Chondrocyte (in vitro differentiated cells): ENCODE results near the gene NPR3. TPM values are rescaled to one million over a fixed set of nuclear protein-coding genes. Genes with fewer than 3 reads are reported as not detected.
A peak's percentile ranks its signal among the peaks of the same experiment; 100 is the strongest.

Experiments
- DNase-seq: peaks from one replicate; pipeline ENCODE4 v3.0.0; 2021; ENCODE audit warnings: mixed read lengths, low spot score
- H3K27ac Mint-ChIP-seq: one replicate; pipeline ENCODE4 v1.8.0; 2021; ENCODE audit warnings: mild to moderate bottlenecking, moderate library complexity, mixed read lengths; ENCODE audit not compliant: unreplicated experiment
- H3K27me3 Mint-ChIP-seq: 2 replicates; pipeline ENCODE4 v1.8.0; 2021; ENCODE audit warnings: low read depth, mixed read lengths
- H3K36me3 Mint-ChIP-seq: 2 replicates; pipeline ENCODE4 v1.8.0; 2021; ENCODE audit warnings: low read depth, mixed read lengths
- H3K4me1 Mint-ChIP-seq: 2 replicates; pipeline ENCODE4 v1.8.0; 2021; ENCODE audit warnings: low read depth, mild to moderate bottlenecking, mixed read lengths
- H3K4me3 Mint-ChIP-seq: one replicate; pipeline ENCODE4 v1.8.0; 2021; ENCODE audit warnings: mild to moderate bottlenecking, moderate library complexity, mixed read lengths; ENCODE audit not compliant: unreplicated experiment
- H3K9me3 Mint-ChIP-seq: 2 replicates; pipeline ENCODE4 v1.8.0; 2021; ENCODE audit warnings: low read depth, mixed read lengths
- CTCF ChIP-seq: fragments of 200-600 bp; sonication (generic); IDR thresholded peaks from 2 replicates; pipeline ENCODE4 v1.5.0; 2021; ENCODE audit warnings: antibody characterized with exemption, mild to moderate bottlenecking, moderate library complexity
- total RNA-seq: library from RNA; stranded (reverse); gene quantifications from 3 replicates; pipeline ENCODE4 v1.2.1, GENCODE V29; 2021

NPR3 gene
- total RNA-seq, 1 donor from 2014 or later = 261 TPM

GRCh38 chr5:32729651-32730050 is 18.5 kb downstream of the NPR3 start:
- peaks cover 47% of the 10 kb centered on the region for H3K36me3 Mint-ChIP-seq
- no peak for TF ChIP-seq CTCF
- peaks cover 5% of the 10 kb centered on the region for H3K9me3 Mint-ChIP-seq
- peak overlapping the region; percentile 58 for H3K27ac Mint-ChIP-seq
- DNase-seq = no peak
- peaks cover 37% of the 10 kb centered on the region for H3K4me1 Mint-ChIP-seq
- no peak overlapping the region for H3K4me3 Mint-ChIP-seq
- H3K27me3 Mint-ChIP-seq = no peaks in the 10 kb centered on the region

- no peak for TF ChIP-seq CTCF
- Mint-ChIP-seq H3K4me1 (peaks cover 56% of the 10 kb centered on the region), H3K36me3 (peaks cover 30% of the 10 kb centered on the region), H3K27ac (peak overlapping the region; percentile 38), H3K4me3 (no peak overlapping the region), H3K27me3 (no peaks in the 10 kb centered on the region), H3K9me3 (no peaks in the 10 kb centered on the region)
- no peak for DNase-seq
These were observed 22.6 kb downstream of the NPR3 start for GRCh38 chr5:32733590-32734340.

GRCh38 chr5:32734827-32735378 is 23.8 kb downstream of the NPR3 start:
- Mint-ChIP-seq H3K4me3 (no peak overlapping the region), H3K27ac (peak overlapping the region; percentile 81), H3K36me3 (peaks cover 33% of the 10 kb centered on the region), H3K27me3 (no peaks in the 10 kb centered on the region), H3K9me3 (no peaks in the 10 kb centered on the region), H3K4me1 (peaks cover 61% of the 10 kb centered on the region)
- TF ChIP-seq CTCF = no peak
- DNase-seq = no peak

- Mint-ChIP-seq H3K27me3 (no peaks in the 10 kb centered on the region), H3K36me3 (peaks cover 35% of the 10 kb centered on the region), H3K4me1 (peaks cover 56% of the 10 kb centered on the region), H3K27ac (peak overlapping the region; percentile 41), H3K4me3 (no peak overlapping the region), H3K9me3 (no peaks in the 10 kb centered on the region)
- DNase-seq = no peak
- TF ChIP-seq CTCF = no peak
These were observed 24.4 kb downstream of the NPR3 start for GRCh38 chr5:32735512-32735911.

GRCh38 chr5:32736842-32737241 is 25.7 kb downstream of the NPR3 start:
- no peak for TF ChIP-seq CTCF
- DNase-seq = no peak
- Mint-ChIP-seq H3K4me3 (no peak overlapping the region), H3K9me3 (no peaks in the 10 kb centered on the region), H3K4me1 (peaks cover 50% of the 10 kb centered on the region), H3K36me3 (peaks cover 36% of the 10 kb centered on the region), H3K27me3 (no peaks in the 10 kb centered on the region), H3K27ac (peak overlapping the region; percentile 70)
